HG02852 (cell line): ENCODE measurements around the gene GTF2H1.

ENCODE experiments used
- ATAC-seq: cut with Tn5 transposase; IDR thresholded peaks from one replicate; pipeline ENCODE4 v1.9.1; 2021; ENCODE audit warnings: mild to moderate bottlenecking, moderate library complexity; ENCODE audit not compliant: unreplicated experiment

GTF2H1 gene

DNA sequence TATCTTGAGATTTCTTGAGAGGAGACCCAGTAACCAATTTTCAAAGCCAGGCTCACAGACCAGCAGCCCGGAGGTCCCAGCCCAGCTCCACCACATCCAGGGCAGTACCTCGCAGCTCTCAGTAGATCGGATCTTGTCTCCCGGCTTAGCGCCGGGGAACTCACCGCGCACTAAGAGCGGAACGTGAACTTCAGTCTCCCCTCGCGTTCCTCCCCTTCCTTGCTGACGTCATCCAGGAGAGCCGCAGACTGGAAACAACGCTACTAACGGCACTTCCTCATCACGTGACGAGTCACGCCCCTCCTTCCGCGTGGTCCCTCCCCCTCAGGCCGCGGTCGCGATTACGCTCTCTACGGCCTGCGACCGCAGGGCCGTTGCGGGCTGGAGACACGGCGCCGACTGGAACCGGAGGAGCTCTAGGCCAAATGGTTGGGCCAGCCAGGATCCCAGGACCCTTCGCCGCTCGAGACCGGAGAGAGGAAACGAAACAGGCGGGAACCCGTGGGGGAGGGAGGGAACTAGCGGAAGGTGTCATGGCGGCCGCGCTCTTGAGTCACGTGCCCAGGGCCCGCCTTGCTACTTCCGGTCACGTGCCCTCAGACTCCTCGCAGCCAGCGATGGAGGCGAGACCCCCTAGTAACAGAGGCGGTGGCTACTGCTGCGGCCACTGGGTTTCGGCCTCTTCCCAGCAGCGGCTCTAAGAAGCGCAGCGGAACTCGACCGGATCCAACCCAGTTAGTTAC is at the start of gene GTF2H1, which contains the start of gene HPS5:
GTF2H1 (plus strand) TSS at position 599 of the 743 bp plus-strand sequence. CDS start 10,508 bp downstream, outside the sequence.
HPS5 (minus strand) TSS at position 172 of the 743 bp plus-strand sequence. CDS start 4,282 bp downstream, outside the sequence.
- ATAC-seq = peak; percentile 87

DNA sequence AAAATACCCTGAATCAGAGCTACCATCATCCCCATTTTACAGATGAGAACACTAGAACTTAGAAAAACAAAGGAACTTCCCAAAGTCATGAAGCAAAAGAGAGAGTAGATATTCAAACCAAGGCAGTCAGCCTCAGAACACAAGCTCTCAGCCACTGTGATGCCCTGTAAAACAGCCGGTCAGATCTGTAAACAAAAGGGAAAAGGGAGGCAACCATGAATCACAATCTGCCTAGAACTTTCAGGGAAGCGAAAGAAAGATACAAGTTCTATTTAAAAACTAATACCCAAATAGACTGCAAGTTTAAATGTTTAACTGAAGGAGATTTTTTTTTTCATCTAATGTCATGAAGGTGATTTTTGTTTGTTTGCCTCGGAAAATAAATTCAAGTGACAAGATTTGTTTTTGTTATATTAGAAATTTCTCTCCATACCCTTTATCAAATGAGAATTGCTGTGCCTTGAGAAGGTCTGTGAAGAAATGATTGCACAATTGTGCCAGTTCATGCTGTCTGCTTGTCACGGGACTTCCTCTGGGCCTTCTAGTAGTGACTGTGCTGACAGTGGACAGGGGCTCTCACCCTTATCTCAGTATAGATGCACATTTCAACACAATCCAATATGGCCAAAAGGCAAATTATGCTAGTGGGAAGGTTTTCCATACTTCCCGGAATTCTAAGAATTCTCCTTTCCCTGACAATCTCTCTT is 44.6 kb upstream of the GTF2H1 start:
- ATAC-seq = no peak

DNA sequence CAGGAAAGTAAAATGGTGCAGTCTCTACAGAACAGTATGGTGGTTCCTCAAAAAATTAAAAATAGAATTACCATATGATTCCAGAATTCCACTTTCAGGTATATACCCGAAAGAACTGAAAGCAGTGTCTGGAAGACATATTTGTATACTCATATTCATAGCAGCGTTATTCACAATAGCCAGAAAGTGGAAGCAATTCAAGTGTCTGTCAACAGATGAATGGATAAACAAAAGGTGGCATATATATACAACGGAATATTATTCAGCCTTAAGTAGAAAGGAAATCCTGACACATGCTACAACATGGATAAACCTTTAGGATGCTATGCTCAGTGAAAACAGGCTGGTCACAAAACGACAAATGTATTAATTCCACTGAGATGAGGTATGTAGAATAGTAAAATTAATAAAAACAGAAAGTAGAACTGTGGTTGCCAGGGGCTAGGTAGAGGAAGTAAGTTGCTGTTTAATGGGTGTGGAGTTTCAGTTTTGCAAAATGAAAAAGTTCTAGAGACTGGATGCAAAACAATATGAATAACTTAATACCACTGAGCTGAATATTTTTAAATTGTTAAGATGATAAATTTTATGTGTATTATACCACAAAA is 41.8 kb upstream of the GTF2H1 start:
- peak; percentile 91 for ATAC-seq

DNA sequence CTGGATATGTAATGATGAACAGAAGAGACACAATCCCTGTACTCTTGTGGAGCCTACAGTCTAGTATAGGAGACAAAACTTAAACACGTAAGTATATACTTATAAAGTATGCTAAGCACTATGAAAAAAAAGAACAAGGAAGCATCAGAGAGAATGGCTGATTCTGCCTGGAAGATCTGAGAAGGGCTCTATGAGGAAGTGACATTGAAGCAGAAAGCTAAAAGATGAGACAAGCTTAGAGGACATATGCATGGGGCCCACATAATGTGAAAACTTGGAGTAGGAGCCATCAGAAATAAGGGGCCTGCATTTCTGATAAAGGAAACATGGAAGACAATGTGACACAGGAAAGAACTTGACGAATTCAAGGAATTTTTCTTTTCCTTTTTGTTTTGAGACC is 39.7 kb upstream of the GTF2H1 start:
- ATAC-seq = no peak

DNA sequence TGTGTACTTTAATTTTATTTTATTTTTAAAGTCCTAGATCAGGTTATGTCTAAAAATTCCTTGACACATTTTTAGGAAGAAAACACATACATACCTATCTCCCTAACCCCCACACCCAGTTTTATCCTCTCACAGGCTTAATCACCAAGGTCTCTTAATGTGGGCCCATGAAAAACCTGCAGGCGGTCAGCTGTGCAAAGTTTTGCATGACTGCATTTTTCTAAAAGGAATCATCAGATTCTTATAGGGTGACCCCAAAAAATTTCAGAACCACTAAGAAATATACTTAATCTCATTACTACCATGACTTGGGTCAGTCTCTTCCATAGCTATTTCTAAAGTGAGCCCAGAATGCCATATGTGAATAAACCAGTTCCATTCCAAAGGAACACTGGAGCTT is 36.5 kb upstream of the GTF2H1 start:
- ATAC-seq = no peak

DNA sequence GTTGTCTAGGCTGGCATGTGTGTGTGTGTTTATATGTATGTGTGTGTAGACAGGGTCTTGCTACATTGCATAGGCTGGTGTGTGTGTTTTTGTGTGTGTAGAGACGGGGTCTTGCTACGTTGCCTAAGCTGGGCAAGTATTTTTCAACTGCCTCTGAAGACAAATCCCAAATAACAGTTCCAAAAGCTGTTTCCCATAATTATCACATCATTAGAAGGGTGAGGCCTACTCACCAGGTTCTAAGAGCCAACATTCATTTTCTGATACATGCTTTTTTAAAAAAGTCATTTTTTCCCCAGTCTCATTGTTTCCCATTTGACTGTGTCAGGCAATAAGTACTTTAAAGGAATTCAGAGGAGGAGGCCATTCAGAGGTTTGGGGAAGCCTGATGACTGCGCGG is 33.5 kb upstream of the GTF2H1 start:
- ATAC-seq = no peak

DNA sequence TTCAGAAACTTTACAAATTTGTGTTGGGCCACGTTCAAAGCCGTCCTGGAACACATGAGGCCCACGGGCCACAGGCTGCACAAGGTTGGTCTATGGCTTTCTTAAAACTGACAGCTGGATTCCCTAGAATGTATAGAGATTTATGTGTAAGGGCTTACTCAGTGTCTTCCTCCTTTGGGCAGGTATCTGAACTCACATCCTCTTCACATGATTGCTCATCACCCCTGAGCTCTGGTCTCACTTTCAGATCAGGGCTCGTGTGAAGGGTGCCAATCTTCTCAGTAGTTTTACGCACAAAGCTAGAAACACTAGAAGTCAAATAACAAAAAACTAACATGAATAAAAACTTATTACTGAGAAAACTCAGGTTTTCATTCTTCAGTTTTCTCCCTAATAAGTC is 27.5 kb upstream of the GTF2H1 start:
- ATAC-seq = peak; percentile 64

DNA sequence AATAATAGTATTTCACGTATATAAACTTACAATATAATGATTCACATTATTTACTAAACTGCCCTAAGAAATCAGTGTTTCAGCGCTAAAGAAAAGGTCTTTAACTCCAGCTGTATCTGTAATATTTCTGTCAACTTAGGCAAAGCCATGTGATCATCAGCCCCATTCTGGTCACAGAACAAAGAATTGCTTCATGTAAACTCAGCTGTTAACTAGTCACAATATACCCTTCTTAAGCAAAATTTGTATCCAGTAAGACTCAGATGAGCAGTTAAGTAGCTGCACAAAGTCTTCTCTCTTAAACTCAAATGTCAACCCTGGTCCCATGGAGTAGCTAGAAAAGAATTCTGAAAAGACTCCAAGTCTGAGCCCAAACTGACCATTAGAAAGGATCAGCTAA is 27.1 kb upstream of the GTF2H1 start:
- ATAC-seq = no peak

DNA sequence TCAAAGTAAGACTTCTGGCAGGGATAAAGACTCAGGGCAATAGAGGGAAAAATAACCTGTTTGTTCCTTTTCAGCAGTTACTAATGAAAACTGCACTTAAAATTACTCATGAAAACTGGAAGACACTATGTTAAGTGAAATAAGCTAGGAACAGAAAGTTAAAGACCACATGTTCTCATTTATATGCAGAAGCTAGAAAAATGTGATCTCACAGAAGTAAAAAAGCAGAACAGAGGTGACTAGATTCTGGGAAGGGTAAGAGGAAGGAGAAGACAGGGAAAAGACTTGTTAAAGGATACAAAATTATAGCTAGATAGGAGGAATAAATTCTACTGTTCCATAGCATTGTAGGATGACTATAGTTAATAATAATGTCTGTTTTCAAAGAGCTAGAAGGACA is 22.6 kb upstream of the GTF2H1 start:
- no peak for ATAC-seq

DNA sequence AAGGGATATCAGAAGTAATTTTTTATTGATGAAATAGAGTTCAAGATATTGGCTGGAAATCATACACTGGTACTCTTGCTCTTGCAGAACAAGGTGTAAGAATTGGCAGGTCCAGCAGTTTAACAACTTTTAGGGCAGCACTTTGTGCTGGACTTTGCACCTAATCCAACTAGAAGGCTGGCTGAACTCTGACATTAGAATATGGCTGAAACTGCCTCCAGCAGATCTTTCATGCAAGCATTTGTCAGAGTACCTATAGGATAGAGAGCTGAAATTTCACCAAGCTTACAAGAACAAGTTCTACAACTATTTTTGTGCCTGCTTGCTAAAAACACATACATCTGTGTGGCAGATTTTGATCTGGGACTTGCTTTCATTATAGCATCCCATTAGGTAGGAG is 17.6 kb upstream of the GTF2H1 start:
- ATAC-seq = no peak

DNA sequence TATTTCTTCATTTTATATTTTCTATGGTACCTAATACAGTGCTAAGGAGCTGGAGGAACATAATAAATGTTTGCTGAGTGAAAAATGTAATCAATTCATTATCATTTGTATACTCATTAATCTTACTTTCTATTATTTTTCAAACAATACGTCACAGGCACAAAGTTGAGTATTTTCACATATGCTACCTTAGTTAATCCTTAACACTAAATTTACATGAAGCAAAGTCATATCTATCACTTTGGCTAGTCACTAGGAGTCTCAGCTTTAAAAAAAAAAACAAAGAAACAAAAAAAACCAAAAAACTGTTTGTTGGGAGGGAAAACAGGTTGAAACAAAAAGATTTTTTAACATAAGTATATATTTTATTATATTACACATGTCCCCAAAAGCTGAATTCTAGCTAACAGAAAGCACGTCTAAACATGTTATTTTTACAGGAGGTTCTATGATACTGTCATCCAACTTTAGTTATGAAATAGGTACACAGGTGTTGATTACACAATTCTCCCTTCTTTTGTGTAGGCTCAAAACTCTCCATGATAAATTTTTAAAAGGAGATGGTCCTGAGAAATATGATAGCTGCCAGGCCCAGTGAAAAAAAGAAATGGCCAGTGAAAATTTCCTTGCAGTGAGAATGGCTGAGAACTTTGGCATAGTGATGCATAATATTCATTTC is 14.8 kb upstream of the GTF2H1 start:
- no peak for ATAC-seq

DNA sequence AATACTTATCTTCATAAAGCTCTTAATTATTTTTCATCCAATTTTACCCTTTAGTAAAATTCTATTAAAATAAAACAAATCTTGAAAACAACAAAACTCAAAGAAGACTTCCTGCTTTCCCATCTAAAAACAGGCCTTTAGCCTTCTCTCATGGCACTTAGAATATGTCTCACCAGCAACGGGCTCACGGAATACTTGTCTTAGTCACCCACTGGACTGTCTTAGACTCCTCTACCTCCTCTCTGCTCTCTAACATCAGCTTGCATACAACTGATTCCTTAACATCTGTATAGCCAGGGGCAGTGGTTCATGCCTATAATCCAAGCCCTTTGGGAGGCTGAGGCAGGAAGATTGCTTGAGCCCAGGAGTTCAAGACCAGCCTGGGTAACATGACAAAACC is 14.1 kb upstream of the GTF2H1 start:
- ATAC-seq = no peak

DNA sequence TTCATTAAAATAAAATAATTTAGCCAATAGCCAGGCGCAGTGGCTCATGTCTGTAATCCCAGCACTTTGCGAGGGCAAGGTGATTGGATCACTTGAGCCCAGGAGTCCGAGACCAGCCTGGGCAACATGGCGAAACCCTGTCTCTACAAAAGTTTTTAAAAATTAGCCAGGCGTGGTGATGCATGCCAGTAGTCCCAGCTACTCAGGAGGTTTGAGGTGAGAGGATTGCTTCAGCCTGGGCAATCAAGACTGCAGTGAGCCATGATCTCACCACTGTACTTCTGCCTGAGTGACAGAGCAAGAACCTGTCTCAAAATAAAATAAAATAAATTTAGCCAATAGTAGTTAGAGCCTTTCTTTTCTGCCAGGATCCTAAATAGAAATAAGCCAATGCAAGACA is 12.7 kb upstream of the GTF2H1 start:
- ATAC-seq = no peak

DNA sequence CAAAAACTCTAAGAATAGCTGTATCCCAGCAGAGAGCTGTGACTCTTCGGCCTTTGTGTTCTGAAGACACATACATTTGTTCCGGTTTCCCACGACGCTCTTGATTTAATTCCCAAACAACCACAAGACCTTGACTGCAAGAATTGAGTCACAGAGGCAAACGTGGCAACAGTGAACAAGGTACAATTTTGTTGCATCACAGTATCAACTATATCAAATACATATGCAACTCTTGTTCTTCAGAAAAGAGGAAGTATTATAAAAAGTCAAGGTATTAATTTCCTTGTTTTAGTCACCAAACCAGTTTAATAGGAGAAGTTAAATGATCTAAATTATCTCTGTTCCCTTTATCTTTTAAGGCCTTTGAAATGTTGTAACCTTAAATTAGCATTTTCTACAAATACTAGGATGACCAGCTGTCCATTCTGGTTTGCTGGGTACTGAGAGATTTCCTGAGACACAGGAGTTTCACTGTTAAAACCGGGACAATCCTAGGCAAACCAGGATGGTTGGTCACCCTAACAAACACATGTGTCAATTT is 11.5 kb upstream of the GTF2H1 start:
- peak; percentile 55 for ATAC-seq

DNA sequence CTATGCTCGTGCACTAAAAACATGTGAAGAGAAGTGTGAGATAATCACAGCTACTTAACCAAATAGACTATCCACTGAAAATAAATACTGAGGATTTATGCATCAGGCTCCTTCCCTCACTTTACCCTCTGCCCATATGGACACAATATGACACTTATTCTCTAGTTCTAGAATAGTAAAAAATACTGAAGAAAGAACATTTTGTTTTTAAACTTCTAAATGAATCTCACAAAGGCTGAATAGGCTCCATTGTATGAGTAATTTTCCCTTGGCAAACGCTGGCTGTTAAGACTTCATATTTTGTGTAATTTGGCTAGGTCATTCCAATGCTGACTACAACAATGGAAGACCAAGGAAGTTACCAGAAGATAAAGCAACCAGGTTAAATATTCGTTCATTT is 10.4 kb upstream of the GTF2H1 start:
- ATAC-seq = no peak

DNA sequence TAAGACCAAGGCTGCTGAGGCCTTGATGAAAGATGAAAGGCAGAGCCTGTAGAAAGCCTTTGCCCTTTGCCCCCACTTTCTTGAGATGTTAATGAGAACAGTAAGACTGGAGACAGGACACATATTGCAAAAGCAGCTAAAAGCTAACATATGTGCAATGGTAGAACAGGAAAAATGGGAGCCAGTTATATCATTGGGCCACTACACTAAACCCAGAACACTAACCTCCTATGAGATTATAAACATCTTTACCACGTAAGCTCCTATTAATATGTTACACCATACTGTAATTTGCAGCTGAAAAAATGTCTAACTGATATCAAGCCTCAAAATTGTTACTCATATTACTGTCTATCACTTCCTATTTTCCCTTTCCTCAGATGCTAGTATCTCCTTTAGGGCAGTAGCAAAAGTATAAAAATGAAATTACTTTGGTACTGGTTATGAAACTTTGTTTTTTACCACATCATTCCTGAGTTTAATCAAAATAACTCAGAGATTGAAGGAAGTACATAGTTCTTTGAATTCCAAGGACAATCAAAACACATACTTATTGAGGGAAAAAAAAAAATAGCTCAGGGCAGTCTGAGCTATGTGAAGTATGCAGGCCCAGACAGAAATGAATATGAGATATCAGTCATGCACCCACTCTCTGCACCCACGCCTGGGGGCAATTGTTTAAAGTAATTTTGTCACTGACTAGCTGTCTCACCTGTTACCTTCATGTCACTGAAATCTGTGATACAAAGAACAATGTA is 9.5 kb upstream of the GTF2H1 start:
- no peak for ATAC-seq

DNA sequence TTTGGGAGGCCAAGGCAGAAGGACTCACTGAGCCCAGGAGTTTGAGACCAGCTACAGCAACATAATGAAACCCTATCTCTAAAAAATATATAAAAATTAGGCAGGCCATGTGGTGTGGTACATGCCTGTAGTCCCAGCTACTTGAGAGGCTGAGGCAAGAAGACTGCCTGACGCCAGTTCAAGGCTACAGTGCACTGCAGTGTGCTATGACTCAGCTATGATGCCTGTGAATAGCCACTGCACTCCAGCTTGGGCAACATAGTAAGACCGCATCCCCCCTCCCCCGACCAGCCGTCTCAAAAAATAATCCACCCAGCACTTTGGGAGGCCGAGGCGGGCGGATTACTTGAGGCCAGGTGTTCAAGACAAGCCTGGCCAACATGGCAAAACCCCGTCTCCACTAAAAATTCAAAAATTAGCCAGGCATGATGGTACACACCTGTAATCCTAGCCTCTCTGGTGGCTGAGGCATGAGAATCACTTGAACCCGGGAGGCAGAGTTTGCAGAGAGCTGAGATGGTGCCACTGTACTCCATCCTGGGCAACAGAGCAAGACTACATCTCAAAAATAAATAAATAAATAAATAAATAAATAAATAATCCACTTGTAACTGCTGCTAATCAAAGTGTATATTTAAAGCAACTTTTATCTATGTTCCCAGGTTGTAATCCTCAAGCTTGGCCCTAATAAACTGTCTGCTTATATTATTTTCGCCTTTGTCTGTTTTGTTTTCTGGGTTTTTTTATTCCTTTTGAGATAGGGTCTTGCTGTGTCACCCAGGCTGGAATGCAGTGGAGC is 8.2 kb upstream of the GTF2H1 start:
- no peak for ATAC-seq

DNA sequence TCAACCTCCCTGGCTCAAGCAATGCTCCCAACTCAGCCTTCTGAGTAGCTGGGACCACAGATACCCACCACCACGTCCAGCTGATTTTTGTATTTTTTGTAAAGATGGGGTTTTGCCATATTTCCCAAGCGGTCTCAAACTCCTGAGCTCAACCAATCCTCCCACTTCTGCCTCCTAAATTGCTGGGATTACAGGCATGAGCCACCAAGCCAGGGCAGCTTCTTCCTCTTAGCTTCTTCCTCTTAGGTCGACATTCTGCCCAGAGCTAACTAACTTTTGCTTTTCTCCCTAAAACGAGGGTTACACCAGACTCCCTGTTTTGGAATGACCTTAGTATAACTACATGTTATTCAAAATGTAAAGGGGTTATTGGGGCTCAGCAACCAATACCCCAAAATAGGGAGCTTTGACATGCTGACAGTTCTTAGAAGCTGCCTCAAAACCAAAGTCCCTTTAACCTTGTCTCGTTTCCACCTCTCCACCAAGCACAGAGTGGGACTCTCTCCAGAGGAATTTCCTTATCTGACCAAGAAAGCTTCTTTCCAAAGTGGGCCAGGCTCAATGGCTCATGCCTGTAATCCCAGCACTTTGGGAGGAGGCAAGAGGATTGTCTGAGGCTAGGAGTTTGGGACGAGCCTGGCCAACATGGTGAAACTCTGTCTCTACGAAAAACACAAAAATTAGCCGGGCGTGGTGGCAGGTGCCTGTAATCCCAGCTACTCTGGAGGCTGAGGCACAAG is 7.4 kb upstream of the GTF2H1 start:
- no peak for ATAC-seq

DNA sequence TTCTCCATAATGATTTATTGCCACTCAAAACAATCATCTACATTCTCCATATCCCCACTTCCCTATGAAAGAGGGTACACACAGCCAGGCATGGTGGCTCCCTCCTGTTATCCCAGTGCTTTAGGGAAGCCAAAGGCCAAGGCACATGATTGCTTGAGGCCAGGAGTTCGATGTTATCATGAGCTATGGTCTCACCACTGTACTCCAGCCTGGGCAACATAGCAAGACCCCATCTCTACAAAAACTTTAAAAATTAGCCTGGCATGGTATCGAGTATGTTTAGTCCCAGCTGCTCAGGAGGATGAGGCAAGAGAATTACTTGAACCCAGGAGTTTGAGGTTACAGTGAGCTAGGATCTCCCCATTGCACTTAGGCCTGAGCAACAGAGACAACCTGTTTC is 6.5 kb upstream of the GTF2H1 start:
- ATAC-seq = no peak
